GM12891 (cell line): ENCODE data around the gene SLC10A7.

Source experiments
- PAX5 ChIP-seq: IDR thresholded peaks from 2 replicates; pipeline ENCODE4 v1.6.1; 2011; ENCODE audit warnings: low read length, moderate library complexity, mild to moderate bottlenecking; ENCODE audit not compliant: insufficient read depth, severe bottlenecking
- POLR2A ChIP-seq: IDR thresholded peaks from 2 replicates; pipeline ENCODE4 v1.6.1; 2011; ENCODE audit warnings: low read depth, low read length, control low read depth
- POLR2AphosphoS5 ChIP-seq: IDR thresholded peaks from 2 replicates; pipeline ENCODE4 v1.6.1; 2011; ENCODE audit warnings: low read depth, low read length, control low read depth
- POU2F2 ChIP-seq: IDR thresholded peaks from 2 replicates; pipeline ENCODE4 v1.6.1; 2011; ENCODE audit warnings: low read depth, mild to moderate bottlenecking, control low read depth, low read length, moderate library complexity
- SPI1 ChIP-seq: IDR thresholded peaks from 2 replicates; pipeline ENCODE4 v1.6.1; 2011; ENCODE audit warnings: low read depth, low read length, control low read depth
- TAF1 ChIP-seq: IDR thresholded peaks from 2 replicates; pipeline ENCODE4 v1.6.1; 2011; ENCODE audit warnings: low read depth, low read length, control low read depth

- TF ChIP-seq POLR2A (no peak), POLR2AphosphoS5 (no peak), TAF1 (no peak), PAX5 (no peak), SPI1 (no peak), POU2F2 (no peak)
Measured at GRCh38 chr4:146327859-146328650, 193.7 kb downstream of the SLC10A7 start.
